GM20431 (cell line): ENCODE results near the gene WIF1.

Experiments used
- in situ Hi-C: fragments of 300-500 bp; cut with MseI, MboI; formaldehyde crosslinking; loops from one replicate; pipeline ENCODE4 v1.15.0; 2020; ENCODE audit warnings: low sequenced_read_pairs; ENCODE audit not compliant: unreplicated experiment

WIF1 gene

GRCh38 chr12:65121049-65121955 is at the start of gene WIF1:
Gene WIF1, minus strand, starts transcription at chr12:65121305. Its CDS starts 114 bp downstream, at chr12:65121191.
- in situ Hi-C loops: no loop called here

GRCh38 chr12:65170209-65170881 is 49.2 kb upstream of the WIF1 start:
- in situ Hi-C loops: no loop called here

- in situ Hi-C loops: no loop called here
Observed at GRCh38 chr12:65169320-65170208, 48.5 kb upstream of the WIF1 start, which contains the start of gene LEMD3. Gene LEMD3, plus strand, starts transcription at chr12:65169583. Its CDS starts 14 bp downstream, at chr12:65169597.

GRCh38 chr12:65168681-65169319 is 47.7 kb upstream of the WIF1 start:
- in situ Hi-C loops: no loop called here

GRCh38 chr12:65164774-65165173 is 43.7 kb upstream of the WIF1 start:
- in situ Hi-C loops: no loop called here

- in situ Hi-C loops: no loop called here
Observed at GRCh38 chr12:65164244-65164643, 43.1 kb upstream of the WIF1 start.

GRCh38 chr12:65162609-65163008 is 41.5 kb upstream of the WIF1 start:
- in situ Hi-C loops: no loop called here

GRCh38 chr12:65157091-65157490 is 36.0 kb upstream of the WIF1 start:
- in situ Hi-C loops: no loop called here

GRCh38 chr12:65156366-65156841 is 35.3 kb upstream of the WIF1 start:
- in situ Hi-C loops: no loop called here

GRCh38 chr12:65155784-65156183 is 34.7 kb upstream of the WIF1 start:
- in situ Hi-C loops: no loop called here

- in situ Hi-C loops: no loop called here
Observed at GRCh38 chr12:65152596-65152995, 31.5 kb upstream of the WIF1 start.

GRCh38 chr12:65152012-65152411 is 30.9 kb upstream of the WIF1 start:
- in situ Hi-C loops: no loop called here

- in situ Hi-C loops: no loop called here
Observed at GRCh38 chr12:65147312-65147905, 26.3 kb upstream of the WIF1 start.

GRCh38 chr12:65140738-65141137 is 19.6 kb upstream of the WIF1 start:
- in situ Hi-C loops: no loop called here

GRCh38 chr12:65139389-65139788 is 18.3 kb upstream of the WIF1 start:
- in situ Hi-C loops: no loop called here

- in situ Hi-C loops: no loop called here
Observed at GRCh38 chr12:65133879-65134278, 12.8 kb upstream of the WIF1 start.

GRCh38 chr12:65126482-65126881 is 5.4 kb upstream of the WIF1 start:
- in situ Hi-C loops: no loop called here

GRCh38 chr12:65125975-65126374 is 4.9 kb upstream of the WIF1 start:
- in situ Hi-C loops: no loop called here

GRCh38 chr12:65125247-65125646 is 4.1 kb upstream of the WIF1 start:
- in situ Hi-C loops: no loop called here
